GM19395 (cell line): Measurements from ENCODE around the gene LCT.
"Not testable (repeated sequence)": the region's sequence is repeated elsewhere in the genome, so short reads cannot be mapped to it uniquely, and the experiment has no call there.

Source experiments
- ATAC-seq: cut with Tn5 transposase; IDR thresholded peaks from one replicate; pipeline ENCODE4 v1.9.1; 2021; ENCODE audit warnings: mild to moderate bottlenecking, moderate library complexity; ENCODE audit not compliant: unreplicated experiment

LCT gene

GRCh38 chr2:135836596-135837270 is at the start of gene LCT:
TSS of gene LCT (minus strand) at chr2:135837184. CDS start at chr2:135837169, 15 bp downstream.
- ATAC-seq = no peak

GRCh38 chr2:135885709-135886108 is 48.7 kb upstream of the LCT start:
- ATAC-seq = no peak

DNA sequence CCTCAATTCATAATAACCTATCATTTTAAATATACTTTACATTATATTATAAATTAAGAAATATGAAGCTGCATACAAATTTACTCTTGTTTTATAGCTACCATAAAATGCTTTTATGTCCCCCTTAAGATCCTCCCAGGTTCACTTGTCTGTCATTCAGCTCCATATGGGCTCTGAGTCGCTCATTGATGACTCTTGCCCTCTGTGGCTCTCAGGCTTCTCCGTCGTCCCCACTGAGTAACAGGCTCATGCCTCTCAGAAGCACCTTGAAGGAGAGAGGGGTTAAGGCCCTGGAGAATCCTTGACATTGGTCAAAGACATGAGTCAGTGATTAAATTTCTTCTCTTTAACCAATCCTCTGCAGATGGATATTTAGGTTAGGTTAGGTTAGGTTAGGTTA is 45.4 kb upstream of the LCT start:
- ATAC-seq = no peak

DNA sequence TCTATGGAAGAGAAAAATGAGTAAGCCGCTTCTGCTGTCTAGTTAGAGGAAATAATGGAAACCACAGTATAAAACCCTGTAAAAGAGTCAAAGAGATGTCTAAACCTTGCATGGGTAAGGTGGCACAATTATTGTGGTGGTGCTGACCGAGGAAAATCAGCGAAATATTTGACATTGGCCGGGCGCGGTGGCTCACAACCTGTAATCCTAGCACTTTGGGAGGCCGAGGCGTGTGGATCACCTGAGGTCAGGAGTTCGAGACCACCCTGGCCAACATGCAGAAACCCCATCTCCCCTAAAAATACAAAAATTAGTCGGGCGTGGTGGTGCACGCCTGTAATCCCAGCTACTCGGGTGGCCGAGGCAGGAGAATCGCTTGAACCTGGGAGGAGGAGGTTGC is 39.8 kb upstream of the LCT start:
- not testable (repeated sequence) for ATAC-seq

DNA sequence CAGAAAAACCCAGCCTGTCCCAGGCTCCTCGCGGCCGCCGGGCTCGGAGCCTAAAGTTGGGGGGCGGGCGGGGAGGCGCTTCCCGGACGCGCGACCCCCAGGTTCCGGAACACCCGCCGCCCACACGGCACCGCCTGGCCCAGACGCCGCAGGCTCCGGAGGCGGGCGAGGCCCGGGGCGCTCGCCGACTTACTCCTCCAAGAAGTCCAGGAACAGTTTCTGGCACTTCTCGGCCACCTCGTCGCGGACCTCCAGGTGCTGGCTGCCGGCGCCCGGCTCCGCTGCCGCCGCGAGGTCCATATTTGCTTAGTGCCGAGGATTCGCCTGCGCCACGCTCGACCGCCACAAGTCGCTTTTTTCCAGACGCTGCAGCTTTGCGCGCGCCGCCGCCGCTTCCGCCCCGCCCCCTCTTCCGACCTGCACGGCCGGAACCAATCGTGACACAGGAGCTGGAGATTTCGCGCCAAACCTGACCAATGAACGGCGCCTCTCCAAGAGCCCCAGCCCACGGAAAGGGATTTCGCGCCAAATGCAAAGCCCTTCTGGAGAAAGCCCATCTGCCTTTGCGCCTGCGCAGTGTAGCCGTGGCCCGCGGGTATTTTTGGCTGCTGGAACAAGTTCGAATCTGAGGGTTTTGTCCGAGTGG is 39.2 kb upstream of the LCT start, which contains the start of gene MCM6:
Gene MCM6, minus strand, starts transcription at position 378 of the 646 bp plus-strand sequence. Its CDS starts 78 bp downstream, at position 300.
- ATAC-seq = peak; percentile 93

DNA sequence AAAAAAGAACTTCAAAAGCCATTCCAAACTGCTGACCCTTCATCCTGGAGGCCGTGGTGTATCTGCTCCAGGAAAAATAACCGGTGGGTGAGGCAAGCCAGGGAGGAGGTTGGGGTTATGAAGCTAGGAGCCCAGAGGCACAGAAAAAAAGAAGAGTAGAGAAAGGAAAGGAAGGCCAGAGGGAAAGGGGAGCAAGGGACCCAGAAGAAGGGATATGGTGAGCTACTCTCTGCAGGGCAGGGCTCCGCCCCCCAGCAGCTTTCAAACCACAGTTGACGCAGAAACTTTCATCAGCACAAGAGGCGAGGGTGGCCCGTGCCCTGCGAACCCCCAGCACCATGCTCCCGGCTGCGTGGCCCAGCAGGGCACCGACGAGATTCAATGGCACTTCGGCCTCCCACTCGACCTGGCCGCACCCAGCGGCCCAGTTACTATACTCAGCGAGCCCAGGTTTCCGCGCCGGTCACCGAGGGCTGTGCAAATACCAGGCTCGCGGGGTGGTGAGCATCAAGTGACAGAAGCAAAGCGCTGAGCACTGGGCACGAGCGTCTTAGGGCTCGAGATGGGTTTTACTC is 38.6 kb upstream of the LCT start:
- peak; percentile 72 for ATAC-seq

DNA sequence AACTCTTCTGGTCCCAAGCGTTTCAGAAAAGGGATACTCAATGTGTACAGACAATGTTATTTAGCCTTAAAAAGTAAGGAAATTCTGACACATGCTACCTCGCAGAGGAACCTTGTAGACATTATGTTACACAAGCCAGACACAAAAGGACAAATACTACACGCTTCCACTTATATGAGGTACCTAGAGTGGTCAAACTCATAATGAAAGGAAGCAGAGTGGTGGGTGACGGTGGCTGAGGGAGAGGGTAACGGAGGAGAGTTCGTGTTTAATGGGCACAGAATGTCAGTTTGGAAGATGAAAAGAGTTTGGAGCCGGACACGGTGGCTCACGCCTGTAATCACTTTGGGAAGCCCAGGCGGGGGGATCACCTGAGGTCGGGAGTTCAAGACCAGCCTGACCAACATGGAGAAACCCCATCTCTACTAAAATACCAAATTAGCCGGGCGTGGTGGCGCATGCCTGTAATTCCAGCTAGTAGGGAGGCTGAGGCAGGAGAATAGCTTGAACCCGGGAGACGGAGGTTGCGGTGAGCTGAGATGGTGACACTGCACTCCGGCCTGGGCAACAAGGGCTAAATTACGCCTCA is 37.9 kb upstream of the LCT start:
- no peak for ATAC-seq

GRCh38 chr2:135870571-135870970 is 33.6 kb upstream of the LCT start:
- peak; percentile 54 for ATAC-seq

DNA sequence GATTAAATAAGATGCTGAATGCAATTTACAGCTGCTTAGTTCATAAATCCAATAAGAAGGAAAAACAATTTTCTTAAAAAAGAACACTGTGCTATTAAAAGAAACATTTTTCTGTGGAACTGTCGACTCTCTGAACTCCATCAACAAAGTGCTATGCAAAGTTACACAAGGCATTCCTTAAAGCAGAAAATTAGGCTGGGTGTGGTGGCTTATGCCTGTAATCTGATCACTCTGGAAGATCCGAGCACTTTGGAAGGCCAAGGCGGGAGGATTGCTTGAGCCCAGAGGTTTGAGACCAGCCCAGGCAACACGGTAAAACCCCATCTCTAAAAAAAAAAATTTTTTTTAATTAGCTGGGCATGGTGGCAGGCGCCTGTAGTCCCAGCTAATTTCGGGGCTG is 26.2 kb upstream of the LCT start:
- ATAC-seq = no peak

GRCh38 chr2:135862718-135863117 is 25.7 kb upstream of the LCT start:
- ATAC-seq = no peak

DNA sequence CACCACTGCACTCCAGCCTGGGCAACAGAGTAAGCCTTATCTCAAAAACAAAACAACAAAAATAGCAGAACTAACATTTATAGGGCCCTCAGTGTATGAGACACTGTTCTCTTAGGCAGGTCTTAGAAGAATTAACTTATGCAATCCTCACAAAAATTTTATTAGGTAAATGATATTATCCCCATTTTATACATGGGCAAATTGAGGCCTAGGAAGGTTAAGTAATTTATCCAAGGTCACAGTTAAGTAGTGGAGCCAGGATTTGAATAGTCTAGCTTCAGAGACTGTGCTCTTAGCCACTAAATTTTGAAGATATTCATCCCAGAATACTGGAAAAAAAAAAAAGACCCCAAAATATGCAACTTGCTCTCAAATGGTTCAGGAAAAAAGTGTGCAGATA is 16.4 kb upstream of the LCT start:
- ATAC-seq = no peak

DNA sequence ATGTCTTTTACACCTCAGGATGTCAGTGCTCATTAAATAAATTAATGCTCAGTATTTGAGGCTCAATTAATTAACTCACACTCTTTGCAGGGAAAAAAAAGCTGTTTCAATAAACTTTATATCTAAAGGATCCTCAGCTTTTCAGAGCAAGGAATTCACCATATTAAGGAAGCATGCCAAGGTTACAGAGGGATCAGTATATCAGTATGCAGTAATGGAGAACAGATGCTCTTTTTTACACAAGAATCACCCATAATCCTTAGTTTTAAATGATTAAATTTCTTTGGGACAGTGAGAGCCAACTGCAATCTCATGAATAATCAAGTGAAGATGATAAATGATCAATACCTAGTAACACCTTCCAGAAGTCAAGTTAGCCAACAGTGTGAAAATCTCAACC is 14.9 kb upstream of the LCT start:
- no peak for ATAC-seq

GRCh38 chr2:135850892-135851668 is 14.1 kb upstream of the LCT start:
- ATAC-seq = no peak

GRCh38 chr2:135849087-135849486 is 12.1 kb upstream of the LCT start:
- ATAC-seq = no peak

- ATAC-seq = no peak
Measured at GRCh38 chr2:135845997-135846396, 9.0 kb upstream of the LCT start.

GRCh38 chr2:135845257-135845656 is 8.3 kb upstream of the LCT start:
- ATAC-seq = no peak

DNA sequence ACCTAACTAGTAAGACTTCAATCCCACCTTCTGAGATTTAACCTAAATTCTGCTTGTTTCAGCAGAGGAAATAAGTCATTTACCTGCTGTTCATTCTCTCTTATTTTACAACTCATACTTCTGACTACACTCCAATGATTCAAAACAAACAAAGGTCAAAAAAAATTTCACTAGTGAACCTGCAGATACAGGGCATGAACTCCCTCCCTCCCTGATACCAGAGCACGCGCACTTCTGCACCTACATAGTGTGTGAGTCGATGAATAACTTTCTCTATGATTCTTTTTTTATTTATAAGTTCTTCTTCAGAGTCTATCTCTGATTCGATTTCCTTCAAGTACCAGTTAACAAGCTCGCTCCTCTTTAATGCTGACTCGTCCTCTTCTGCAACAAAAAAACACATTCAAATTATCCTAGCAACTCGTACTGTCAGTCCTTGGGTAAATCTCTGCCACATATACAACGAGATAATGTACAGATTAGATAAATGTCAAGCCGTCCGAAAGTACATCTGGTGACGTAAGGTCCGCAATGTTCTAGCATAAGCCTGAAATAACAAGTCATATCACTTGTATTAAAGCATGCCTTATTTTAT is 7.4 kb upstream of the LCT start:
- ATAC-seq = no peak

DNA sequence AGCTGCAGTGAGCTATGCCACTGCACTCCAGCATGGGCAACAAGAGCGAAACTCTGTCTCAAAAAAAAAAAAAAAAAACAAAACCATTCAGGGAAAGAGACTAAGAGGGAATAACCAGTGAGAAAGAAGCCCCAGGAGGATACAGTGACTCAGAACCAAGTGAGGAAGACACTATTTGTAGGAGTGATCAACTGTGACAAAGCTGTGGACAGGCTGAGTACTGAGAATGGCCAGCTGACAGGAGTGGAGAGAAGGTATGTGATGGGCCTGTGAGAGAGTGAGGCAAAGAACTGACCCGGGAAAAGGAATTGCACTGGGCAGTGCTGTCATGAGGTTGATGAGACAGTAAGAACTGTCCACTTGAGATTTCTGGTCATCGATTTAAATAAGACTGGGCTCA is 6.7 kb upstream of the LCT start:
- ATAC-seq = no peak

DNA sequence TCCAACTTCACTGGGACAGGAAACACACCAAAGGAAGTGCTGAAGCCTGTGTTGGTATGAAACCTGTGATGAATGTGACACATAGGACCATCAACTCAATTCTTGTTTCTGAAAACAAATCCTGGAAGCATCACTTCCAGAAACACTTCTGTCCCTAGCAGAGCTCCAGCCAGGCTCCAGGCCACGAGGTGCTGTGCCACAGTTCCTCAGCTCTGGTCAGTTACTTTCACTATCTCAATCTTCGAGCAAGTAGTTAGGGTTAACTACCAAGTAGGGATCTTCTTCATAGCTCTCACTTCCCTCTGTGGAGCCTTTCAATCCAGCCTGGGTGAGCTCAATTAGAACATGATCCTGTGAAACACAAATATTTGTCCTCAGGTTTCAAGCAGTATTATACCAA is 3.6 kb upstream of the LCT start:
- ATAC-seq = no peak

- ATAC-seq = no peak
Measured at GRCh38 chr2:135839713-135840112, 2.7 kb upstream of the LCT start.

DNA sequence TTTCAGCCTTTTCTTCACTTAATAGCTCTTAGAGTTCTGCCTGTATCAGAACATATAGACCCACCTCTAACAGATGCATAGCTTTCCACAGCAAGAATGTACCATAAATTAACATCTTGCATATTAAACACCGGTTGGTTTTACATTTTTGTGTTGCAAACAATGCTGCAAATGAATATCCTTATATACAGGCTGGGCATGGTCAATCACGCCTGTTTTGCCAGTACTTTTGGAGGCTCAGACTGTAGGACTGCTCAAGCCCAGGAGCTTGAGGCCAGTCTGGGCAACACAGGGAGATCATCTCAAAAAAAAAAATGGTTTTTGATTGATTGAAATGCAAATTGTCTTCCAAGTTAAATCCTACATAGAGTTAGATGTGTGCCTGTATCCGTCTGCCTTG is 1.5 kb upstream of the LCT start:
- no peak for ATAC-seq
